HG03097 (cell line): ENCODE results near the gene TNNI3K.

Source experiments
- ATAC-seq: cut with Tn5 transposase; IDR thresholded peaks from one replicate; pipeline ENCODE4 v1.9.1; 2021; ENCODE audit not compliant: unreplicated experiment, low FRiP score

Gene TNNI3K

DNA sequence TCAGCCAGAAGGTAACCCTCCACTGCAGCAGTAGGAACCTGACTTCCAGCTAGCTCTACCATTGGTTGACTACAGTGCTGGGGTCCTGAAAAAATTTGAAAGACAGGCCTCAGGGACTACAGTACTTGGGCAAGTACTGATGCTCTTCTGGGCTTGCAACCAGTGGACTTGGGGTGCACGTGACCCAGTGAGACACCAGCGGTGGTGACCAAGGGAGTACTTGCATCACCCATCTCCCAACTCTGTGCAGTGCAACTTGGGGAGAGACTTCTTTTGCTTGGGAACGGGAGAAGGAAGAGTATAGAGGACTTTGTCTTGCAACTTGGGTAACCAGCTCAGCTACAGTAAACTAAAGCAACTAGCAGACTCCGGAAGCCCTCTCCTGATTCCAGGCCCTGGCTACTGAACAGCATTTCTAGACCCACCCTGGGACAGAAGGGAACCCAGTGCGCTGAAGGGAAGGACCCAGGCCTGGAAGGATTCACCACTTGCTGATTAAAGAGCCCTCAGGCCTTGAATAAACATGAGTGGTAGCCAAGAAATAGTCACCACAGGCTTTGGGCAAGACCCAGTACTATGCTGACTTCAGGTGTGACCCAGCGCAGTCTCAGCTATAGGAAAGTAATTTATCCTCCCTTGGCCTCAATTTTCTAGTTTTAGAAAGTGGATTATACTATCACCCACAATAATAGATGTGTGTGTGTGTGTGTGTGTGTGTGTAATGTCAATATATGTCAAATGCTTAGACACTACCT is 45.6 kb downstream of the TNNI3K start:
- no peak for ATAC-seq

DNA sequence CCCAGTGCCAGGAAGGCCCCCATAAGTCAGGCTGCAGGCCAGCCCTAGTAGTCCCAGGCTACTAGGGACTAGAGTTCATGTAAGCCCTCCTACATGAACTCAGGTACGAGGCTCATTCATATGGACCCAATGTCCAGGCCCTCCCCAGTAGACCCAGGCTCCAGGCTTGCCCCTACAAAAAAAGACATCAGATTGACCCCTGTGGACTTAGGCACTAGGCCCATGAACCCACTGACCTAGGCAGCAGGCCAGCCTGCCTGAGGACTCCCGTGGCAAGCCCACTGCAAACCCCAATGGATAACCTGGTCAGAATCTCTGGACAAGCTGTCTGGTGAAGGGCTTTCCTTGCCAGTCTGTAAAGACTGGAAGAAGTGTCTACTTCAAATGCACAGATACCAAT is 51.2 kb downstream of the TNNI3K start:
- ATAC-seq, result no peak

DNA sequence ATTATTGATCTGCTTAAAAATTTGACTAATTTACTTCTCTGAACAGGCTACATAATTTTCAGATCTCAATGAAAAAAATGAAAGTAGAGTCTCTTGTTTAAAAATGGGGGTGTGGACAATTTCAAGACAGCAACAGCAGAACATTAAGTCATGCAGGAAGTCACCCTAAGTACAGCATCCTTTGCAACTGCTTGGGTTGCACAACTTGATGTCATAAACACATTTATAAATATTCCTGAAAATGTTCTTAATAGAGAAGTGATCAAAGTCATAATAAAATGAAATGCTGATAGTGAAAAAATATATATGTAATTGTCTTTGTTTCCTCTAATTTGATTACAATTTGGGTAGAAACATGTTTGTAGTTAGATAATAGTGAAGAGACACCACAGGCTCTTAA is 79.3 kb downstream of the TNNI3K start:
- ATAC-seq, result no peak

DNA sequence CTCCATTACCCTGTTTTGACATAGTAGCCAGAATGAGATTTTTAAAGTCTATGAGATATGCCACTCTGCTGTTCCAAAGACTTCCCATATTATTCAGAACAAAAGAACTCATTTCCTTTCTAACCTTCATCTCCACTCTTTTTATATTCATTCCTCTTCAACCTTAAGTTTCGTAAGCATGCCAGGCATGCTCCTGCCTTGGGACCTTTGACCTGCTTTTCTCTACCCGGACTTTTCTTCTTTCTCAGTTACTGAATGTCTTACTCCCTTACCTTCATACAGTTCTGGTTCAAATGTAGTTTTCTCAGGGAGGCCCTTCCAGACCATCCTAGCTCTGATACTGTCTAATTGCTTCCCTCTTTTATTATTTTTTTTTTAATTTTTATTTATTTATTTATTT is 81.1 kb downstream of the TNNI3K start:
- no peak for ATAC-seq

DNA sequence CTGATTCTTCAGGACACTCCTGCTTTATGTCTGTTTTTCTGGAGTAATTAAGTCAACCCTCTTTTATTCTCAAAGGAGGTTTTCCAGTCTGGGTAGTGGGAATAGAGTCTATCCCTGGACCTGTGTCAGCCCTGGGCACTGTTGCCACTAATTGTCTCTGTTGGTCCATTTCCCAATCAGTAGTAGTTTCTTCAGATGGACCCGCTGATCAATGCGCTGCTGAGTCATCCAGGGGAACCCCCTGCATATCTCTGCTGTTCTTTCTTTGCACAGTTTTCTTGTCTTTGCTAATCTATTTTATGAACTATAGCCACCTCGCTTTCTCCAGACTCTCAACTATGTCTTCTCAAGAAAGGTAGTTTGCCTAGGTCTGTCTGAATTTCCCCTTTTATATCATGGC is 82.5 kb downstream of the TNNI3K start:
- no peak for ATAC-seq

DNA sequence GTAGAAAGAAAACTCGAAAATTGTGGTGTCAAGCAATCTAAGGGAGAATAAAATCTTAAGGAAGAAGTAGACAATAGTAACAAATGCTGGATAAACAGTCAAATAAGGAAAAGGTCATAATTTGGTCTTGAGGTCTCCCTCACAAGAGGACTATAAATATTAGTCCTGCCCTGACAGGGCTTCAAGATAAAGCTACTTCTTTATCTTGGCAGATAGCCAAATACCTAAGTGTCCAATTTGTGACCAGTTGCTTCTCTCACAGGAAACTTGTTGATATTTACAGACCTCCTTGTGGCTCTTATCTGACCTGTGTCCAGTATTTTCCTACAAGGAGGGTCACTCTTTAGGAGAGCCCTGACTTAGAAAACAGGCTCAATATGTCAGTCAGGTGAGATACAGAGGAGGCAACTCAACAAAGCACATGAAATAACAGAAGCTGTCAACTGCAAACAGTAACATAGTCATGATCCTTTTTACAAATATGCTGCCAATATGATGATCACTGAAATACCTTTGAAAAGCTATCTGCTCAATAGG is 88.8 kb downstream of the TNNI3K start:
- no peak for ATAC-seq

DNA sequence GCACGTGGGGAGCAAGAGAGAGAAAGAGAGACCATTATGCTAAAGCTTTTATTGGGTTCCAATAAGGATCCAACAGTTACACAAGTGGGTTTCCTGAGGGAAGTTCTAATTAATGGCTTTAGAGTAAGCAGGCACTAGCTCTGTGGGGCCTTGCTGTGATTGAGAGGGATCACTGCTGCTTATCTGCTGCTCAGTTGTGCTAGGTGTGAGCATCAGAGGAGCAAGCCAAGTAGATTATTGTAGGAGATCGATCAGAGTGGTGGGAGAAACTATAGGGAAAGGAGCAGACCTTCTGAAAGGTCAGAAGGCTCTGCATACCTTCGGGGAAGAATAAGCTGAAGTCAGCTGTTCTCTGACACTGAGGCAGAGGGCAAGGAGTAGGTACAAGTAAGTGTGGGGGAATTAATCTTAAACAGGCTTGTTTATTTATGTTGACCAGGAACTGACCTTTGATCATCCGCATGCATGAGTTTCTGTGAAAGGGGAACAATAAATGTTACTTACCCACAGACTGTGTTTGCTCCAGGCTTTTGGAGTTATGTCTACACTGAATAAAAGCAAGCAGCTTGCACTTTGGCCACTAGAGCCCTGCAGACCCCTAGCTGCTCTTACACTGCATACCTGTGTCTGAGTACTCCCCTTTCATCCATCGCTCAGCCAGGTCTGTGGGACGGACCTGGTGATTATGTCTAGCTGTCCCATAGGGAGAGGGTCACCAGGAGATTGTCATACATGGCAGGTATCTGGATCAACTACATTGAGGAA is 89.7 kb downstream of the TNNI3K start:
- ATAC-seq, result no peak

DNA sequence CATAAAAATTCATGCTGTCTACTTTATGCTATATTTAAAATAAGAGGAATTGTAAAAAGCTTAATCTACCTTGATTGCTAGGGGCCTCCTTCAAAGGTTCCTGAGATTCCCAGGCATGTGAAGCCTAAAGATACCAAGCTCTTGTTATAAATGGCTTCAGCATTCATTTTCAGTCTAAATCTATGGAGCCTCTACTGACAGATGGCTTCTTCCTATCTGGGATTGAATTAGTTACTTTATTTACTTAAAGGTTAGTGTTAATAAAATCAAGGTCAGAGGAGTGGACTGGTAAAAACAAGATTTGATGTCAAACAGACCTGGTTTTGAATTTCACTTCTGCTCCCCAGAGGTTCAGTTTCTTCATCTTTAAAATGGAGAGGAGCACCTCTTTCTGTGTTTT is 93.7 kb downstream of the TNNI3K start:
- ATAC-seq, result no peak

DNA sequence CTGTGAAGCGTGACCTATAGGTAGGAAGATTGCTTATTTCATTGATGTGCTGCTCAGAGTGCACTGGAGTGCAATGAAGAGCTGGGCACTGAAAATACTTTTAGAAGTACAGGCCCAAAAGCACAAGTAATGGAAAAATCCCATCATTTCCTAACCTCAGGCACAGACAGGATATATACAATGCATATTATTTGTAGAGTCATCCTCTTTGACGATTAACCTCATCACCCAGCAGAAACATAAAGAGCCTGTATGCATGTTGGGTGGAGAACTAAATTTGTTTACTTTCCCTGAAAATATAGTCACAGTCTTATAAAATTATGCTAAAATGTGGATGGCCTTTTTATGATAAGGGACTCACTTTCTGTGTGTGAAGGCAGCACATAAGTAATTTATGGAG is 98.1 kb downstream of the TNNI3K start:
- no peak for ATAC-seq

DNA sequence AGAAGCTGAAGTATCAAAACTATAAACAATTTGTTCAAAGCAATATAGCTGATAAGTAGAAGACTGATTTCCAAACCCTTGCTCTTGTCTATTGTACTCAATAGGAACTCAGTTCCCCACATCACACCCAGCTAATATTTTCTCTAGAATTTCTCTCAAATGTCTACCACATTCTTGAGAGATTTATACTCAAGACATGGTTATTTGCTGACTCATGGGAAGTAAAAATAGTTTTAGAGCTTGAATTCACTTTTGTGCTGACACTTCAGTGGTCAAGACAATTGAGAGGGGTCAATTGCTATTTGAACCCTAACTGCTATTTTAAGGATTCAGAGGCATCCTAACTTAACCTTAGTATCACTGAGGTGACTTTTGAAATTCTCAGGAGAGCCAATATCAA is 99.0 kb downstream of the TNNI3K start:
- ATAC-seq, result no peak

DNA sequence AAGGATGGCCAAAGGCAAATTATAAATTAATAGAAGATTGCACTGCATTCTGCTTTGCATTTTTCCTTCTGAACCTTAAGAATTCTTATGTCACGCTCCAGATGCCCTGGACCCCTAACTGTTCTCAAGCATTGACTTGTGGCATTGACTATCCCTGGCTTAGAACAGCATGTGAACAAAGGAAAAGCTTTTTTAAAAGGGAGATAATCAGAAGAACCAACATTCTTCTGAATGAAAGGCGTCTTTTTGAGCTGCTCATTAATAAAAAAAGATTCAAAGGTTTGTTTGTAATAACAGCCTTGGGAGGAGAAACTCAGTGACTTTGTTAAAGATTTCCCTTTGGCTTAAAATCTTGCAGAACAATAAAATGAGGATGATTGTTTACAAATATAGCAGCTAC is 105.5 kb downstream of the TNNI3K start:
- ATAC-seq, result no peak

DNA sequence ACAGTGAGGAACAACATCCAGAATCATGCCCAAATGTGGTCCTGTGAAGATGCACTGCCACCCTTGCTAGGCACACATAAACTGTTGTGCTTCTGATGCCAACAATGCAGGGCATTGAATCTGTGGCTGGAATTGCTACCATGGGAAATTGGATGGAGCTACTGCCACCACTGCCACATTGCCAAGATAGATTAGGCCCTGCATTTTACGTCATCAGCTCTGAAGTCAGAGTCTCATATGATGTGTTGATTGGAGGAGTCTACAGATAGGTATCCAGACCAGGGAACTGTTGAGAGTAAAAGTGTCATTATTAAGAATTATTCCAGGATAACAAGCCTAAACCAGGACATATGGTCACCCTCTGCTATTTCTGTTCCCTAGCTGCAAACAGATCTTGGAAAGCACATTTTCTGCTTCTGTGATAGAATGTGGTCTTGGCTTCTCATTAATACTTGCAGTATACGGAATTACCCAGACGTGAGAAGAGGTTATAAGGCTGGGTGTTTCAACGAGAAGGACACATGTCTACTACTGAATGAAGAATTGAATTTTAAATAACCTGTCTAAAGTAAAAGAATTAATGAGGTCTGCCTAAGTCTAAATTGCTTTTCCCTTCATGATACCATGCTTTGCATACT is 106.6 kb downstream of the TNNI3K start:
- ATAC-seq, result no peak

DNA sequence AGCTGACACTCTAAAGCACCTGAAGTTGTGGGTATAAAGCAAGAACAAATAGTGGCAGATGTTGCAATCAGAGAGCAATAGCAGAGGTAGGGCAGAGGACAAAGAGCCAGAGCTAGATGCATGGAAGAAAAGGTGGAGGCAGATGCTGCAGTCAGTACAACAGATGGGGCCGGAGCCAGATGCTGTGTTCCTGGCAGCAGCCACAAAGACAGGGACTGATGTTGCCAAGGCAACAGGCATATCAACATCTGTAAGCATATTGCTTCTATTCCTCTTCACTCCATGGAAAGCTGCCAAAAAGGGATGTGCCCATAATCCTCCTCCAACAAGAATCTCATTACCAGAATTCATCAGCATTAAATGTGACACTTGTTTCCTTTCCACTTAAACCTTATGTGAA is 108.0 kb downstream of the TNNI3K start:
- ATAC-seq, result no peak

DNA sequence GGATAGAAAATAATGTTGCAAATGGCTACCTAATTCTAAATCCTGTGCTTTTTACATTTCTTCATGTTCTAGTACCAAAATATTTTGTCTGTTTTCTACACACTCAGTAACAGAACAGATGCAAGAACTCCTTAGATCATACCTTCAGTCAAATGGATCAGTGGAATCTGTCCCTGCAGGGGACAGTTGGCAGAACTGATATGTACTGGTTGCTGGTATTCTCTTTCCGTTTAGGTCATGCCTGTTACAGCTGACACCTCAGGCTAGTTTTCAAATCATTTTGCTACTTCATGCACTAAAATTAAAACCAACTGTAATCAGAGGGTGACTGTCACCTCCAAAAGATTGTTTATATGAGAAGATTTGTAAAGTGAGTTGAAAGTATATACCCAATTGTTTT is 109.2 kb downstream of the TNNI3K start:
- no peak for ATAC-seq

DNA sequence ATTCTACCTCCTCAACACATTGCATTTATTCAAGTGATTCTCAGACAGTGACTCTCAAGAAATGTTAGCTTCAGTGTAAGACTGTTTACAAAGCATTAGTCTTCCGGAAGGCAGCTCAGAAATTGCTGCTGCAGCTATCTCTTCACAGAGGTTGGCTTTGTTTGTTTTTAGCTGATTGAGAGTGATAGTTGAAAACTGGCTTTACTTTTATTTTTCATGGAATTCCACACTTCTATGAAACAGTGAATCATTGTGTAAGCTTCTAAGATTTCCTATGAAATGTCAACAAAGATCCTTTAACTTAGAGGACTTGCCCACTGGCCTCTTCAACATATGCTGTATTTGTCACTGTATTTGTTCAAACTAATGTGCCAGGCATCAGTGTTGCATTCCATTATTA is 121.3 kb downstream of the TNNI3K start:
- no peak for ATAC-seq

DNA sequence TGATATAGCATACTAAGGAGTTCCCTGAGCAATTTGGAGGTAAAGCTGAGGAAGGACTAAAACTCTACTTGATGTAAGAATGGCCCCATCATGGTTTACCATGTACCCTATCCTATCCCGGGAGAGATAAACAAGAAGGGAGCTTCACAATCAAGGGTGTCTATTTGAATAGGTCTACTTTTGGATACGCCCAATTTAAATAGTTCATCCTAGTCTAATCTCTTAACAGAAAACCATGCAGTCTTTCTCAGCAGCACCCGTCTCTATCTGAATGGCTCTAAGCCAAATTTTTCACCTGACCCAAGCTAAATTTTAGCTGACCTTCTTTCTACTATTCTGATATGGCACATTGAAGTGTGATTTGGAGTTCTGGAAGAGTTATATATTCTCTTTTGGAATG is 122.0 kb downstream of the TNNI3K start:
- ATAC-seq, result no peak

DNA sequence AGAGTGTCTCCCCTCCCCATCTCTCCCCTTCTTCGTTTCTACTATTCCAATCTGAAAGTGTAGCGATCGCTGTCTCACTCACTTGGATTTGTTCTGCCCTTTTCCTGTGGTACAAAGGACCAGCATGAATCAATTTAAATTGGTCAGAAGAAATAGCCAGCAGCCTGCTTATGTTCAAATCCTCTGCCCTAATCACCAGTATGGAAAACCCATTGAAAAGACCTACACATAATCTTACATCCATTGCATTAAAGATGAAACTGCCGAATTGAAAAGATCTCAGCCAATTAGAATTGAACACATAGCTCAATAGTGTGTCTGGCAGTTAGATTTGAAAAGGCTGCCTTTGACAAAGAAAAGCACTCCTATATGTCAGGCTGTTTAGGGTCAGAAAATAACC is 122.6 kb downstream of the TNNI3K start:
- ATAC-seq, result no peak

DNA sequence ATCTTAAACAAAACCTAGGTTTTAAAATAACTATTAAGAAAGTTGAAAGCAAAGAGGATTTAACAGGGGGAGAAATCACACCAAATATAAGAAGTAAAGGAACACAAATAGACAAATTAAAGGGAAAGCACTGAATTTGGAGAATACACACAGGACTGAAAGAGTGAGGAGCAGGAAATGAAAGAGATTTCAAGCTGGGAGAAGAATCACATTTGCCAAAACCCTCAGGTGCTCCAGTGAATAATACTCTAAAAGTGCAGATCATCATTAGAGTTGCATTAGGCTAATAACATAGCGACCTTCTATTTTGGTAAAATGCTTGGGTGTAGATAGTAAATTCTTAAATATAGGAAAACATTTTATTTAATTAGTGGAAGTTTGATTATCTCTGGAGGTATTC is 127.5 kb downstream of the TNNI3K start:
- ATAC-seq, result no peak

DNA sequence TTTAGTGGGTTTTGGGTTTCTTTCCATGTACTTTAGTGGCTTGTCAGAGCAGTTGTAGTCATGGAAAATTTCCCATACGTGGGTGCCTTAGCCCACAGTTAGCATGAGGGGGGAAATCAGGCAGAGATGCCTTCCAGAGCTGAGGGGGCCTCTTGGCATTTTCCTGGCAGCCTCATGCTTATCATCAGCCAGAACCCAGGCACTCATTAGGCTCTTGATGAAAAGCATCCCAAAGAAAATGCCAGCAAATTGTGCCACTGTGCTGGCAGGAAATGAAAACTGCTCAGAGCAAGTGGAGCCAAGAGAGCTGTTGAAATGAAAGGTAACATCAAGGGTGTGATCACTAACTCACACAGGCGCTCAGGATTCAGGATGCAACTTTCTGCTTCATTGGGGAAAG is 128.0 kb downstream of the TNNI3K start:
- no peak for ATAC-seq

DNA sequence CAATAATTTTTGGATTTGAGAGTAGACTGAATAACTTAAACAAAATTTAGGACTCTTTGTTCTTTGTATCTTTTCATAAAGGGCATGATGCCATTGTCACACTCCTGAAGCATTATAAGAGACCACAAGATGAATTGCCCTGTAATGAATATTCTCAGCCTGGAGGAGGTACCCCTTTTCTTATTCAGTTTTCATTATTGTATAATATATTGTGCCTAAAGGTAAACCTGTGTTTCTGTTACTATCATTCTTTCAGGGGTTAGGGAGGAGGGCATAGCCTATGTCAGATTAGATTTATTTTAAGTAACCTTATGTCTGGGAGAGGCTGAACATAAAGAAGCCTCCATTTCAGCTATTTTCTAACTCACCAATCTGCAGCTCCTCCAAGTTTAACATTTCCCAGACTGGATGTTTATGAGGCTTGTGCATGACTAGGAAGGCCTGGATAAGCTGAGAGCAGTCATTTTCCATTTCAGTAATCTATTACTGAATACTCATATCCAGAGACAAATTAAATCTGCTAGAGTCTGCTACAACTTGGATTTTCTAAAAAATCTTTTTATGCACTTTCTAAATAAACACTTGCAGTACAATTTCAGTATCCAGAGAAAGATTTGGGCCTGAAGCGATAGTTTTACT is 132.1 kb downstream of the TNNI3K start:
- no peak for ATAC-seq

DNA sequence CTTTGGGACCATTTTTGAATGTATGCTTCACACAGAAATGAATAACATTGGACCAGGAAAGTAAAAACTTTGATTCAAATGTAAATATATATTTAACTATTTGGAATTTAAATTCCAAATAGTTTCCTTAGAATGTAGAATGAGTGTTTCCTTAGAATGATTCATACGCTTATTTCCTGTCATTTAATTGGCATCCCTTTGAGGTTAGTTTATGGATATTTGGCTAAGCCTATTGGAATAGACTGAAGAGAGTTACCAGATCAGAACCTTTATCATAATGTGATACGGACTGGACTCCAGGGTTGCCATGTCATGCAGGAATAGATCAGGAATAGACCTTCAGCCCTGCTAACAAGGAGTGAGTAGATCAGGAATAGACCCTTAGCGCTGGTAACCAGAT is 133.1 kb downstream of the TNNI3K start:
- ATAC-seq, result no peak
